ENCODE measurements around the gene ZNF831.

ZNF831 gene

DNA sequence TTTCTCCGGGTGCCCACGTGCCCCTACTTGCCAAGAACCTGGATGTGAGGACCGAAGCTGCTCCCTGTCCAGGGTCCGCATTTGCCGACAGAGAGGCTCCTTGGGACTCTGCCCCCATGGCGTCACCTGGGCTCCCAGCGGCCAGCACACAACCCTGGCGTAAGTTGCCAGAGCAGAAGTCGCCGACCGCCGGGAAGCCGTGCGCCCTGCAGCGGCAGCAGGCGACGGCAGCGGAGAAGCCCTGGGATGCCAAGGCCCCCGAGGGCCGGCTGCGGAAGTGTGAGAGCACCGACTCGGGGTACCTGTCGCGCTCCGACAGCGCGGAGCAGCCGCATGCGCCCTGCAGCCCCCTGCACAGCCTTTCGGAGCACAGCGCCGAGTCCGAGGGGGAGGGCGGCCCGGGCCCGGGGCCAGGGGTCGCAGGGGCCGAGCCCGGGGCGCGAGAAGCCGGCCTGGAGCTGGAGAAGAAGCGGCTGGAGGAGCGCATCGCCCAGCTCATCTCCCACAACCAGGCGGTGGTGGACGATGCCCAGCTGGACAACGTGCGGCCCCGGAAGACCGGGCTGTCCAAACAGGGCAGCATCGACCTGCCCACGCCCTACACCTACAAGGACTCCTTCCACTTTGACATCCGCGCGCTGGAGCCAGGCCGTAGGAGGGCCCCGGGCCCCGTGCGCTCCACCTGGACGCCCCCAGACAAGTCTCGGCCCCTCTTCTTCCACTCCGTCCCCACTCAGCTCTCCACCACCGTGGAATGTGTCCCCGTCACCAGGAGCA is 28.3 kb downstream of the ZNF831 start:
- no peaks in the 10 kb centered on the region for H3K4me1 ChIP-seq
- H3K9me3 ChIP-seq, result no peaks in the 10 kb centered on the region; the same call in 1 of the 2 replicates
- no peak for DNase-seq
- H3K4me3 ChIP-seq (ENCODE audit: low read depth, low read length), result no peak overlapping the region
- H3K36me3 ChIP-seq, result no peaks in the 10 kb centered on the region
- no peaks in the 10 kb centered on the region for H3K27me3 ChIP-seq
- no peak for TF ChIP-seq CTCF (IDR thresholded peaks at IDR 0.05; ENCODE audit: low read depth, low read length)

- TF ChIP-seq CTCF (IDR thresholded peaks at IDR 0.05; ENCODE audit: low read depth, low read length), result no peak
- no peak for DNase-seq
- Histone ChIP-seq H3K36me3 (no peaks in the 10 kb centered on the region), H3K9me3 (no peaks in the 10 kb centered on the region; the same call in 1 of the 2 replicates), H3K4me3 (ENCODE audit: low read depth, low read length) (no peak overlapping the region), H3K4me1 (no peaks in the 10 kb centered on the region), H3K27me3 (no peaks in the 10 kb centered on the region)
These were observed 28.9 kb downstream of the ZNF831 start for GRCh38 chr20:59192533-59192896.

DNA sequence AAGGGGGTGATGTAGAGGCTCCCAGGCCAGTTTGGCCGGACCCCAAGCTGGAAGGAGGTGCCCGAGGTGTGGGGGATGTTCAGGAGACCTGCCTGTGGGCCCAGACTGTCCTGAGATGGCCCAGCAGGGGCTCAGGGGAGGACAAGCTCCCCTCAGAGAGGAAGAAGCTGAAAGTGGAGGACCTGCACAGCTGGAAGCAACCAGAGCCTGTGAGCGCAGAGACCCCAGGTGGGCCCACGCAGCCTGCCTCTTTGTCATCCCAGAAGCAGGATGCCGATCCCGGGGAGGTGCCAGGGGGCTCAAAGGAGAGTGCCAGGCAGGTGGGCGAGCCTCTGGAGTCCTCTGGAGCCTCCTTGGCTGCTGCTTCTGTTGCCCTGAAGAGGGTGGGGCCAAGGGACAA is 29.7 kb downstream of the ZNF831 start:
- H3K4me1 ChIP-seq, result no peaks in the 10 kb centered on the region

GRCh38 chr20:59194023-59194935 is 30.7 kb downstream of the ZNF831 start:
- Histone ChIP-seq H3K9me3 (no peaks in the 10 kb centered on the region; the same call in 1 of the 2 replicates), H3K4me3 (ENCODE audit: low read depth, low read length) (no peak overlapping the region), H3K27me3 (no peaks in the 10 kb centered on the region), H3K36me3 (no peaks in the 10 kb centered on the region), H3K4me1 (no peaks in the 10 kb centered on the region)
- TF ChIP-seq CTCF (IDR thresholded peaks at IDR 0.05; ENCODE audit: low read depth, low read length), result no peak
- DNase-seq, result no peak

More for the DNA sequence above, 29.7 kb downstream of the ZNF831 start:
- Histone ChIP-seq H3K27me3 (no peaks in the 10 kb centered on the region), H3K9me3 (no peaks in the 10 kb centered on the region; the same call in 1 of the 2 replicates), H3K36me3 (no peaks in the 10 kb centered on the region), H3K4me3 (ENCODE audit: low read depth, low read length) (no peak overlapping the region)
- no peak for TF ChIP-seq CTCF (IDR thresholded peaks at IDR 0.05; ENCODE audit: low read depth, low read length)
- DNase-seq, result no peak

DNA sequence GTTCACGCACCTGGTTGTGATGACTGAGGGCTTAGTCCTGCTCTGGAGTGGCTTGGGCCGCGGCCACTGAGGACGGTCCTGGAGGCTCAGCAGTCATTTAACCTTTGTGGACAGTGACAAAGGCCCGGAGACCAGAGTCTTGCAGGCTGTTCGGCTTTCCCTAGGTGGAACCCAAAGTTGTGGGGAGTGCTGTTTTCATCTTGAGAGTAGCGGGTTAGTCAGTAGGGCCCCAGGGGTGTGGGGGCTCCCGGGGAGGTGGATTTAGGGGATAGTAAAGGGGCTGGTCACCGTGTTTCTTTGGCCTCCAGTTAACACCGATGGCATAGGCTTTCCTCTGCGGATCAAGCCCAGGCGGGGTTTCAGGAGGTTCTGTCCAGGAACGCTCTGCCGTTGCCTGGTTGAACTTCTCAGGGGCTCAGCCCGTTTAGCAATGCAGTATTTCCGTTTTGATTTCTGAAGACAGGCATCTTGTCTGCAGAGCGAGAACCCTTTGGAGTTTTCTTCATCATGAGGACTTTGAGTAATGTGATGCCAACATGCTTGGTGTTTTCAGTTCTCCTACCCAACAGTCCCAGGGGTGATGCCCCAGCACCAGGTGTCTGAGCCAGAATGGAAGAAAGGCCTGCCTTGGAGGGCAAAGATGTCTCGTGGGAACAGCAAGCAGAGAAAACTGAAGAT is 31.8 kb downstream of the ZNF831 start:
- no peaks in the 10 kb centered on the region; the same call in 1 of the 2 replicates for H3K9me3 ChIP-seq
- H3K4me1 ChIP-seq, result no peaks in the 10 kb centered on the region
- H3K36me3 ChIP-seq, result no peaks in the 10 kb centered on the region
- no peak for DNase-seq
- no peak for TF ChIP-seq CTCF (IDR thresholded peaks at IDR 0.05; ENCODE audit: low read depth, low read length)
- no peak overlapping the region for H3K4me3 ChIP-seq (ENCODE audit: low read depth, low read length)
- H3K27me3 ChIP-seq, result no peaks in the 10 kb centered on the region
